GM23338 (cell line): Measurements from ENCODE around the gene ZNF415. TPM values are rescaled to one million over a fixed set of nuclear protein-coding genes. Genes with fewer than 3 reads are reported as not detected.

ENCODE experiments used
- ATAC-seq: fragments of 200-7000 bp; cut with Tn5 transposase; 3 replicates; pipeline ENCODE4 v1.9.1; 2020
- DNase-seq: peaks from one replicate; pipeline ENCODE4 v3.0.0-alpha.2; 2015; ENCODE audit warnings: low spot score
- H2AFZ ChIP-seq: fragments of 200-600 bp; sonication (generic); 2 replicates; pipeline ENCODE4 v1.8.0; 2016; ENCODE audit warnings: antibody characterized with exemption, mild to moderate bottlenecking, moderate library complexity
- H3F3A ChIP-seq: fragments of 200-600 bp; sonication (generic); replicated peaks from 2 replicates; pipeline ENCODE4 v1.8.0; 2017; ENCODE audit warnings: antibody characterized with exemption, mixed run types, low read depth
- H3K27ac ChIP-seq: fragments of 200-600 bp; sonication (generic); 2 replicates; pipeline ENCODE4 v1.6.1; 2016; ENCODE audit warnings: low read depth
- H3K27me3 ChIP-seq: fragments of 200-600 bp; sonication (generic); 2 replicates; pipeline ENCODE4 v1.8.0; 2016; ENCODE audit warnings: mild to moderate bottlenecking, mixed run types, moderate library complexity; ENCODE audit not compliant: insufficient read depth
- H3K36me3 ChIP-seq: fragments of 200-600 bp; sonication (generic); 2 replicates; pipeline ENCODE4 v1.8.0; 2016; ENCODE audit warnings: mild to moderate bottlenecking; ENCODE audit not compliant: insufficient read depth
- H3K4me1 ChIP-seq: fragments of 200-600 bp; sonication (generic); 2 replicates; pipeline ENCODE4 v1.8.0; 2016; ENCODE audit warnings: mild to moderate bottlenecking, moderate library complexity; ENCODE audit not compliant: insufficient read depth
- H3K4me2 ChIP-seq: fragments of 200-600 bp; sonication (generic); 2 replicates; pipeline ENCODE4 v1.7.1; 2017; ENCODE audit warnings: mixed run types
- H3K4me3 ChIP-seq: fragments of 200-600 bp; sonication (generic); 2 replicates; pipeline ENCODE4 v1.6.1; 2016; ENCODE audit warnings: mixed run types
- H3K79me2 ChIP-seq: fragments of 200-600 bp; sonication (generic); replicated peaks from 2 replicates; pipeline ENCODE4 v1.8.0; 2017; ENCODE audit warnings: mild to moderate bottlenecking; ENCODE audit not compliant: insufficient read depth
- H3K9me2 ChIP-seq: fragments of 200-600 bp; sonication (generic); 2 replicates; pipeline ENCODE4 v1.8.0; 2017; ENCODE audit not compliant: insufficient read depth
- H4K20me1 ChIP-seq: fragments of 200-600 bp; sonication (generic); replicated peaks from 2 replicates; pipeline ENCODE4 v1.8.0; 2017; ENCODE audit warnings: mild to moderate bottlenecking; ENCODE audit not compliant: insufficient read depth
- H3K27ac Mint-ChIP-seq: 2 replicates; pipeline ENCODE4 v1.8.0; 2020; ENCODE audit warnings: inconsistent platforms, mild to moderate bottlenecking, moderate library complexity, mixed read lengths
- H3K27me3 Mint-ChIP-seq: 3 replicates; pipeline ENCODE4 v1.8.0; 2022; ENCODE audit warnings: low read depth, mild to moderate bottlenecking, moderate library complexity, mixed read lengths, inconsistent platforms; ENCODE audit not compliant: insufficient read depth, poor library complexity
- H3K36me3 Mint-ChIP-seq: 3 replicates; pipeline ENCODE4 v1.8.0; 2021; ENCODE audit warnings: low read depth, mild to moderate bottlenecking, inconsistent platforms, moderate library complexity, mixed read lengths
- H3K4me1 Mint-ChIP-seq: 3 replicates; pipeline ENCODE4 v1.8.0; 2020; ENCODE audit warnings: mild to moderate bottlenecking, inconsistent platforms, mixed read lengths
- H3K4me3 Mint-ChIP-seq: 3 replicates; pipeline ENCODE4 v1.8.0; 2021; ENCODE audit warnings: moderate library complexity, mild to moderate bottlenecking, inconsistent platforms, mixed read lengths
- H3K9me3 Mint-ChIP-seq: 3 replicates; pipeline ENCODE4 v1.8.0; 2020; ENCODE audit warnings: moderate library complexity, mild to moderate bottlenecking, inconsistent platforms, mixed read lengths
- CREB1 ChIP-seq: fragments of 250-450 bp; sonication (Bioruptor Pico); IDR thresholded peaks from 2 replicates; pipeline ENCODE4 v1.5.0; 2020; ENCODE audit warnings: low read depth, mild to moderate bottlenecking, moderate library complexity
- EZH2 ChIP-seq: fragments of 200-600 bp; sonication (generic); IDR thresholded peaks from one replicate; pipeline ENCODE4 v1.8.0; 2017; ENCODE audit warnings: antibody characterized with exemption, mild to moderate bottlenecking, low read depth; ENCODE audit not compliant: unreplicated experiment
- EZH2phosphoT487 ChIP-seq: fragments of 200-600 bp; sonication (generic); IDR thresholded peaks from one replicate; pipeline ENCODE4 v1.8.1; 2018; ENCODE audit warnings: antibody characterized with exemption; ENCODE audit not compliant: unreplicated experiment
- NANOG ChIP-seq: IDR thresholded peaks from 2 replicates; pipeline ENCODE4 v1.6.1; 2016; ENCODE audit warnings: antibody characterized with exemption, borderline replicate concordance
- POLR2AphosphoS5 ChIP-seq: IDR thresholded peaks from 2 replicates; pipeline ENCODE4 v1.6.1; 2016; ENCODE audit warnings: antibody characterized with exemption, low read depth
- REST ChIP-seq: IDR thresholded peaks from one replicate; pipeline ENCODE4 v1.6.1; 2018; ENCODE audit warnings: antibody characterized with exemption; ENCODE audit not compliant: unreplicated experiment
- STAT1 ChIP-seq: IDR thresholded peaks from one replicate; pipeline ENCODE4 v1.6.1; 2016; ENCODE audit warnings: antibody characterized with exemption; ENCODE audit not compliant: unreplicated experiment
- ZNF114 ChIP-seq: fragments of 250-450 bp; sonication (Bioruptor Pico); IDR thresholded peaks from 2 replicates; pipeline ENCODE4 v1.5.0; 2020; ENCODE audit warnings: mild to moderate bottlenecking, moderate library complexity
- ZNF331 ChIP-seq: fragments of 250-450 bp; sonication (Bioruptor Pico); IDR thresholded peaks from 2 replicates; pipeline ENCODE4 v1.5.0; 2020; ENCODE audit warnings: low read depth, mild to moderate bottlenecking, moderate library complexity
- polyA plus RNA-seq: library from polyadenylated mRNA; unstranded; fragments of >200 nt; fragmentation: Nextera tagmentation; extraction: Ambion mirVana; gene quantifications from 2 replicates; pipeline ENCODE4 v1.2.1, GENCODE V29; 2016
- total RNA-seq: library from RNA; depleted of rRNA; stranded (reverse); fragments of >200 nt; shearing (Covaris generic); gene quantifications from 2 replicates; pipeline ENCODE4 v1.2.3, GENCODE V29; 2014
- TF ChIP-seq, protein P1 (sequence below): fragments of 250-450 bp; sonication (Bioruptor Pico); IDR thresholded peaks from 2 replicates; pipeline ENCODE4 v1.5.0; 2020; ENCODE audit warnings: mild to moderate bottlenecking, moderate library complexity

ZNF415 gene
- total and polyA plus RNA-seq, 2 experiments from 2014 or later, result 9.2 to 9.3 TPM

- TF ChIP-seq, protein P1, sequence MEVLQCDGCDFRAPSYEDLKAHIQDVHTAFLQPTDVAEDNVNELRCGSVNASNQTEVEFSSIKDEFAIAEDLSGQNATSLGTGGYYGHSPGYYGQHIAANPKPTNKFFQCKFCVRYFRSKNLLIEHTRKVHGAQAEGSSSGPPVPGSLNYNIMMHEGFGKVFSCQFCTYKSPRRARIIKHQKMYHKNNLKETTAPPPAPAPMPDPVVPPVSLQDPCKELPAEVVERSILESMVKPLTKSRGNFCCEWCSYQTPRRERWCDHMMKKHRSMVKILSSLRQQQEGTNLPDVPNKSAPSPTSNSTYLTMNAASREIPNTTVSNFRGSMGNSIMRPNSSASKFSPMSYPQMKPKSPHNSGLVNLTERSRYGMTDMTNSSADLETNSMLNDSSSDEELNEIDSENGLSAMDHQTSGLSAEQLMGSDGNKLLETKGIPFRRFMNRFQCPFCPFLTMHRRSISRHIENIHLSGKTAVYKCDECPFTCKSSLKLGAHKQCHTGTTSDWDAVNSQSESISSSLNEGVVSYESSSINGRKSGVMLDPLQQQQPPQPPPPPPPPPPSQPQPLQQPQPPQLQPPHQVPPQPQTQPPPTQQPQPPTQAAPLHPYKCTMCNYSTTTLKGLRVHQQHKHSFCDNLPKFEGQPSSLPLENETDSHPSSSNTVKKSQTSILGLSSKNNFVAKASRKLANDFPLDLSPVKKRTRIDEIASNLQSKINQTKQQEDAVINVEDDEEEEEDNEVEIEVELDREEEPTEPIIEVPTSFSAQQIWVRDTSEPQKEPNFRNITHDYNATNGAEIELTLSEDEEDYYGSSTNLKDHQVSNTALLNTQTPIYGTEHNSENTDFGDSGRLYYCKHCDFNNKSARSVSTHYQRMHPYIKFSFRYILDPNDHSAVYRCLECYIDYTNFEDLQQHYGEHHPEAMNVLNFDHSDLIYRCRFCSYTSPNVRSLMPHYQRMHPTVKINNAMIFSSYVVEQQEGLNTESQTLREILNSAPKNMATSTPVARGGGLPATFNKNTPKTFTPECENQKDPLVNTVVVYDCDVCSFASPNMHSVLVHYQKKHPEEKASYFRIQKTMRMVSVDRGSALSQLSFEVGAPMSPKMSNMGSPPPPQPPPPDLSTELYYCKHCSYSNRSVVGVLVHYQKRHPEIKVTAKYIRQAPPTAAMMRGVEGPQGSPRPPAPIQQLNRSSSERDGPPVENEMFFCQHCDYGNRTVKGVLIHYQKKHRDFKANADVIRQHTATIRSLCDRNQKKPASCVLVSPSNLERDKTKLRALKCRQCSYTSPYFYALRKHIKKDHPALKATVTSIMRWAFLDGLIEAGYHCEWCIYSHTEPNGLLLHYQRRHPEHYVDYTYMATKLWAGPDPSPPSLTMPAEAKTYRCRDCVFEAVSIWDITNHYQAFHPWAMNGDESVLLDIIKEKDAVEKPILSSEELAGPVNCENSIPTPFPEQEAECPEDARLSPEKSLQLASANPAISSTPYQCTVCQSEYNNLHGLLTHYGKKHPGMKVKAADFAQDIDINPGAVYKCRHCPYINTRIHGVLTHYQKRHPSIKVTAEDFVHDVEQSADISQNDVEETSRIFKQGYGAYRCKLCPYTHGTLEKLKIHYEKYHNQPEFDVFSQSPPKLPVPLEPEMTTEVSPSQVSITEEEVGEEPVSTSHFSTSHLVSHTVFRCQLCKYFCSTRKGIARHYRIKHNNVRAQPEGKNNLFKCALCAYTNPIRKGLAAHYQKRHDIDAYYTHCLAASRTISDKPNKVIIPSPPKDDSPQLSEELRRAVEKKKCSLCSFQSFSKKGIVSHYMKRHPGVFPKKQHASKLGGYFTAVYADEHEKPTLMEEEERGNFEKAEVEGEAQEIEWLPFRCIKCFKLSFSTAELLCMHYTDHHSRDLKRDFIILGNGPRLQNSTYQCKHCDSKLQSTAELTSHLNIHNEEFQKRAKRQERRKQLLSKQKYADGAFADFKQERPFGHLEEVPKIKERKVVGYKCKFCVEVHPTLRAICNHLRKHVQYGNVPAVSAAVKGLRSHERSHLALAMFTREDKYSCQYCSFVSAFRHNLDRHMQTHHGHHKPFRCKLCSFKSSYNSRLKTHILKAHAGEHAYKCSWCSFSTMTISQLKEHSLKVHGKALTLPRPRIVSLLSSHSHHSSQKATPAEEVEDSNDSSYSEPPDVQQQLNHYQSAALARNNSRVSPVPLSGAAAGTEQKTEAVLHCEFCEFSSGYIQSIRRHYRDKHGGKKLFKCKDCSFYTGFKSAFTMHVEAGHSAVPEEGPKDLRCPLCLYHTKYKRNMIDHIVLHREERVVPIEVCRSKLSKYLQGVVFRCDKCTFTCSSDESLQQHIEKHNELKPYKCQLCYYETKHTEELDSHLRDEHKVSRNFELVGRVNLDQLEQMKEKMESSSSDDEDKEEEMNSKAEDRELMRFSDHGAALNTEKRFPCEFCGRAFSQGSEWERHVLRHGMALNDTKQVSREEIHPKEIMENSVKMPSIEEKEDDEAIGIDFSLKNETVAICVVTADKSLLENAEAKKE, result no peak
- TF ChIP-seq NANOG (no peak), POLR2AphosphoS5 (no peak), REST (no peak), EZH2 (no peak)
Measured at GRCh38 chr19:53088091-53088490, 44.6 kb downstream of the ZNF415 start (continued).

- Mint-ChIP-seq H3K27me3 (peaks cover 8% of the 10 kb centered on the region), H3K36me3 (peaks cover 62% of the 10 kb centered on the region), H3K4me1 (peaks cover 5% of the 10 kb centered on the region), H3K4me3 (no peak overlapping the region), H3K27ac (no peak overlapping the region), H3K9me3 (no peaks in the 10 kb centered on the region)
- Histone ChIP-seq H3K36me3 (peaks cover 16% of the 10 kb centered on the region; the same call in 1 of the 2 replicates), H3K4me3 (no peak overlapping the region), H3K79me2 (0 out of 2 replicates have a peak, but pooled peaks cover 3% of the 10 kb centered on the region), H3K27ac (no peak overlapping the region), H3K27me3 (no peaks in the 10 kb centered on the region), H4K20me1 (no peaks in the 10 kb centered on the region; the same call in 1 of the 2 replicates), H3F3A (no peaks in the 10 kb centered on the region), H3K4me1 (peaks cover 4% of the 10 kb centered on the region; the same call in 1 of the 2 replicates), H3K9me2 (no peaks in the 10 kb centered on the region), H3K4me2 (no peak overlapping the region), H2AFZ (no peak overlapping the region)
- DNase-seq, result no peak
- ATAC-seq, result no peak
- TF ChIP-seq NANOG (no peak), CREB1 (CRISPR knock-in tag) (no peak), ZNF114 (CRISPR knock-in tag) (no peak), EZH2phosphoT487 (no peak), STAT1 (no peak), ZNF331 (CRISPR knock-in tag) (no peak), EZH2 (no peak)
Measured at GRCh38 chr19:53086949-53087348, 45.8 kb downstream of the ZNF415 start.
